Activated naive CD8-positive, alpha-beta T cell treated with anti-CD3 and anti-CD28 coated beads for 36 hours (primary cell): Measurements from ENCODE around the gene NT5E. TPM values are rescaled to one million over a fixed set of nuclear protein-coding genes. Genes with fewer than 3 reads are reported as not detected.

Experiments used
- DNase-seq: peaks from one replicate; pipeline ENCODE4 v3.0.0; 2021
- H3K27ac Mint-ChIP-seq: one replicate; pipeline ENCODE4 v1.8.0; 2022; ENCODE audit warnings: mild to moderate bottlenecking, moderate library complexity, mixed read lengths
- H3K27me3 Mint-ChIP-seq: one replicate; pipeline ENCODE4 v1.8.0; 2022; ENCODE audit warnings: mild to moderate bottlenecking, mixed read lengths
- H3K36me3 Mint-ChIP-seq: one replicate; pipeline ENCODE4 v1.8.0; 2021; ENCODE audit warnings: mild to moderate bottlenecking, mixed read lengths
- H3K4me1 Mint-ChIP-seq: one replicate; pipeline ENCODE4 v1.8.0; 2021; ENCODE audit warnings: mixed read lengths
- H3K4me3 Mint-ChIP-seq: one replicate; pipeline ENCODE4 v1.8.0; 2022; ENCODE audit warnings: mild to moderate bottlenecking, moderate library complexity, mixed read lengths
- H3K9me3 Mint-ChIP-seq: one replicate; pipeline ENCODE4 v1.8.0; 2022; ENCODE audit warnings: mixed read lengths
- total RNA-seq, 2 experiments: library from RNA; stranded (reverse); gene quantifications; one replicate each; pipeline ENCODE4 v1.2.3, GENCODE V29; 2021

Gene NT5E
- total RNA-seq, 2 experiments from 2014 or later = 8.4 to 9.9 TPM

- H3K36me3 Mint-ChIP-seq = peaks cover 1% of the 10 kb centered on the region
- peaks cover 1% of the 10 kb centered on the region for H3K9me3 Mint-ChIP-seq
- no peaks in the 10 kb centered on the region for H3K27me3 Mint-ChIP-seq
- peaks cover 23% of the 10 kb centered on the region for H3K4me1 Mint-ChIP-seq
- no peak for DNase-seq
- no peak overlapping the region for H3K27ac Mint-ChIP-seq
- no peak overlapping the region for H3K4me3 Mint-ChIP-seq
These were observed 33.8 kb upstream of the NT5E start for GRCh38 chr6:85416049-85416448.

- H3K27me3 Mint-ChIP-seq = no peaks in the 10 kb centered on the region
- H3K36me3 Mint-ChIP-seq = peaks cover 1% of the 10 kb centered on the region
- no peak for DNase-seq
- H3K4me3 Mint-ChIP-seq = no peak overlapping the region
- H3K4me1 Mint-ChIP-seq = peaks cover 23% of the 10 kb centered on the region
- H3K9me3 Mint-ChIP-seq = peaks cover 1% of the 10 kb centered on the region
- no peak overlapping the region for H3K27ac Mint-ChIP-seq
These were observed 33.1 kb upstream of the NT5E start for GRCh38 chr6:85416766-85417165.

DNA sequence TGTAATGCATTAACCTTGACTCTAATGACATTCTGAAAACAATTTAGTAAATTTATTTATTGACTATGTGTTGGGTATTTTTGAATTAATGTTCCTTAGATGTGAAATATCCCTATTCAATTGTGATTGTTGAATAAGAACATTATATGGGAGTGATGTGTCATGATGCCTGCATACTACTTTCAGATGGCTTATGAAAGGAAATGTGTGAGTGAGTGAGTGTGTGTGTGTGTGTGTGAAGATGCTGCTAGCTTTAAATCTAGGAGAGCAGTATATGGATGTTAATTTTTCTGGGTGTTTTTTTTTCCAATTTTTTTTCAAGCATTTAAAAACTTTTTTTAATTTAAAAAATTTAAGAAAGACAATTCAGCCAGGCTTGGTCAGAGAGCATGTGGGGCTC lies 32.5 kb upstream of the NT5E start:
- no peak overlapping the region for H3K4me3 Mint-ChIP-seq
- DNase-seq = no peak
- peaks cover 22% of the 10 kb centered on the region for H3K4me1 Mint-ChIP-seq
- peaks cover 1% of the 10 kb centered on the region for H3K9me3 Mint-ChIP-seq
- H3K27me3 Mint-ChIP-seq = no peaks in the 10 kb centered on the region
- H3K27ac Mint-ChIP-seq = no peak overlapping the region
- H3K36me3 Mint-ChIP-seq = peaks cover 1% of the 10 kb centered on the region

GRCh38 chr6:85418059-85418458 lies 31.8 kb upstream of the NT5E start:
- H3K27me3 Mint-ChIP-seq = no peaks in the 10 kb centered on the region

GRCh38 chr6:85419046-85419759 lies 30.7 kb upstream of the NT5E start:
- H3K9me3 Mint-ChIP-seq = peaks cover 1% of the 10 kb centered on the region

More at GRCh38 chr6:85418059-85418458, 31.8 kb upstream of the NT5E start:
- H3K4me1 Mint-ChIP-seq = peaks cover 20% of the 10 kb centered on the region
- H3K27ac Mint-ChIP-seq = no peak overlapping the region
- no peak overlapping the region for H3K4me3 Mint-ChIP-seq
- H3K9me3 Mint-ChIP-seq = peaks cover 1% of the 10 kb centered on the region
- DNase-seq = no peak
- H3K36me3 Mint-ChIP-seq = peaks cover 1% of the 10 kb centered on the region

DNA sequence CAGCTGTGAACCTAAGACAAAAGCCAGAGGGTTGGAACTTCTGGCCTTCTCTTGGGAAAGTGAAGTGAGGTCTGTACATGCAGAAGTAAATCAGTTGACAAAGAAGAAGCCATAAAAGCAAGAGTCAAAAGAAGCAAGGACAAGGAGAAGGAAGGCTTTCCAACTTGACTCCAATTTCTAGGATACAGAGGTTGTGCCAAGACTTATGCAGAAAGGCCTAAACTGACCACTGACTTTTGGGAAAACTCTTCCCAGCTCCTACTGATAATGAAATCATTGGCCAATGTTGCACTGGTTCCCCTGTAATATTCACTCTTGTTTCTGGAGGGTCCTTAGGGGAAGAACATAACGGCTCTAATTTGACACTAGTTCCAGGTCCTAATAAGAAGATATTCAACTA lies 29.3 kb upstream of the NT5E start:
- H3K27ac Mint-ChIP-seq = no peak overlapping the region
- H3K4me1 Mint-ChIP-seq = peaks cover 19% of the 10 kb centered on the region
- peaks cover 4% of the 10 kb centered on the region for H3K36me3 Mint-ChIP-seq
- DNase-seq = no peak
- H3K9me3 Mint-ChIP-seq = peaks cover 9% of the 10 kb centered on the region
- H3K27me3 Mint-ChIP-seq = no peaks in the 10 kb centered on the region
- H3K4me3 Mint-ChIP-seq = no peak overlapping the region

More at GRCh38 chr6:85419046-85419759, 30.7 kb upstream of the NT5E start:
- Mint-ChIP-seq H3K4me3 (no peak overlapping the region), H3K36me3 (peaks cover 1% of the 10 kb centered on the region), H3K4me1 (peaks cover 20% of the 10 kb centered on the region), H3K27ac (peak overlapping the region; percentile 40), H3K27me3 (no peaks in the 10 kb centered on the region)
- no peak for DNase-seq

- peaks cover 14% of the 10 kb centered on the region for H3K4me1 Mint-ChIP-seq
- H3K27ac Mint-ChIP-seq = no peak overlapping the region
- DNase-seq = no peak
- no peaks in the 10 kb centered on the region for H3K27me3 Mint-ChIP-seq
- H3K36me3 Mint-ChIP-seq = peaks cover 4% of the 10 kb centered on the region
- no peak overlapping the region for H3K4me3 Mint-ChIP-seq
- H3K9me3 Mint-ChIP-seq = peaks cover 12% of the 10 kb centered on the region
These were observed 28.7 kb upstream of the NT5E start for GRCh38 chr6:85421181-85421580.

GRCh38 chr6:85421972-85422371 lies 27.9 kb upstream of the NT5E start:
- DNase-seq = no peak
- H3K36me3 Mint-ChIP-seq = peaks cover 4% of the 10 kb centered on the region
- H3K4me3 Mint-ChIP-seq = no peak overlapping the region
- H3K4me1 Mint-ChIP-seq = peaks cover 9% of the 10 kb centered on the region
- no peaks in the 10 kb centered on the region for H3K27me3 Mint-ChIP-seq
- peaks cover 15% of the 10 kb centered on the region for H3K9me3 Mint-ChIP-seq
- H3K27ac Mint-ChIP-seq = no peak overlapping the region

DNA sequence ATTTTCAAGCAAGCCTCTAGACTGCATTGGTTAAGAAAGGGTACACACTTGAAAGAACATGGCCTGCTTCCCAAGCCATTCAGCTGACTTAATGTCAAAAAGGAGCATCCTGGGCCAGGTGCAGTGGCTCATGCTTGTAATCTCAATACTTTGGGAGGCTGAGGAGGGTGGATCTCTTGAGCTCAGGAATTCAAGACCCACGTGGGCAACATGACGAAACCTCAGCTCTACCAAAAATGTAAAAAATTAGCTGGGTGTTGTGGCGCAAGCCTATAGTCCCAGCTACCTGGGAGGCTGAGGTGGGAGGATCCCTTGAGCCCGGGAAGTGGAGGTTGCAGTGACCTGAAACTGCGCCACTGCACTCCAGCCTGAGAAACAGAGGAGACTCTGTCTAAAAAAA lies 26.9 kb upstream of the NT5E start:
- H3K9me3 Mint-ChIP-seq = peaks cover 14% of the 10 kb centered on the region
- no peaks in the 10 kb centered on the region for H3K27me3 Mint-ChIP-seq
- H3K36me3 Mint-ChIP-seq = peaks cover 3% of the 10 kb centered on the region
- peaks cover 7% of the 10 kb centered on the region for H3K4me1 Mint-ChIP-seq
- DNase-seq = no peak
- H3K27ac Mint-ChIP-seq = no peak overlapping the region
- no peak overlapping the region for H3K4me3 Mint-ChIP-seq

DNA sequence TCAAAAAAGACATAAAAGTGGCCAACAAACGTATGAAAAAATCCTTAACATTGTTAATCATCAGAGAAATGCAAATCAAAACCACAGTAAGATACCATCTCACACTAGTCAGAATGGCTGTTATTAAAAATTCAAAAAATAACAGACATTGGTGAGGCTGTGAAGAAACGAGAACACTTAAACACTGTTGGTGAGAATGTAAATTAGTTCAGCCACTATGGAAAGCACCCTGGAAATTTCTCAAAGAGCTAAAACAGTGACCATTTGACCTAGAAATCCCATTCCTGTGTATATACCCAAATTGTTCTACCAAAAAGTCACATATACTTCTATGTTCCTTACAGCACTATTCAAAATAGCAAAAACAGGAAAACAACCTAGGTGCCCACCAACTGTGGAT lies 24.9 kb upstream of the NT5E start:
- Mint-ChIP-seq H3K27ac (no peak overlapping the region), H3K36me3 (peaks cover 3% of the 10 kb centered on the region), H3K4me3 (no peak overlapping the region), H3K27me3 (no peaks in the 10 kb centered on the region), H3K9me3 (peaks cover 14% of the 10 kb centered on the region), H3K4me1 (no peaks in the 10 kb centered on the region)
- DNase-seq = no peak

GRCh38 chr6:85425997-85426396 lies 23.9 kb upstream of the NT5E start:
- Mint-ChIP-seq H3K9me3 (peaks cover 16% of the 10 kb centered on the region), H3K27me3 (no peaks in the 10 kb centered on the region), H3K4me1 (no peaks in the 10 kb centered on the region), H3K36me3 (peaks cover 3% of the 10 kb centered on the region), H3K27ac (no peak overlapping the region), H3K4me3 (no peak overlapping the region)
- DNase-seq = no peak

DNA sequence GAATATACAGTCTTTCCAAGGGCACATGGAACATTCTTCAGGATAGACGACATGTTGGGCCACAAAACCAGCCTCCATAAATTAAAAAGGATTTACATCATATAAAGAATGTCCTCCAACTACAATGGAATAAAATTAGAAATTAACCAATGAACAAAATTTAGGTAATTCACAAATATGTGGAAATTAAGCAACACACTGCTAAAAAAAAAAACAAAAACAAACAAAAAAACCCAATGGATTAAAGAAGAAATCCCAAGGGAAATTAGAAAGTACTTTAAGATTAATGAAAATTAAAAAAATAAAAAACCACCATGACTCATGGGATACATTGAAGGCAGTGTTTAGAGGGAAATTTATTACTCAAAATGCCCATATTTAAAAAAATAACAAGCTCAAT lies 21.4 kb upstream of the NT5E start:
- Mint-ChIP-seq H3K27ac (no peak overlapping the region), H3K36me3 (peaks cover 3% of the 10 kb centered on the region), H3K4me3 (no peak overlapping the region), H3K27me3 (no peaks in the 10 kb centered on the region), H3K4me1 (no peaks in the 10 kb centered on the region), H3K9me3 (peaks cover 23% of the 10 kb centered on the region)
- no peak for DNase-seq

DNA sequence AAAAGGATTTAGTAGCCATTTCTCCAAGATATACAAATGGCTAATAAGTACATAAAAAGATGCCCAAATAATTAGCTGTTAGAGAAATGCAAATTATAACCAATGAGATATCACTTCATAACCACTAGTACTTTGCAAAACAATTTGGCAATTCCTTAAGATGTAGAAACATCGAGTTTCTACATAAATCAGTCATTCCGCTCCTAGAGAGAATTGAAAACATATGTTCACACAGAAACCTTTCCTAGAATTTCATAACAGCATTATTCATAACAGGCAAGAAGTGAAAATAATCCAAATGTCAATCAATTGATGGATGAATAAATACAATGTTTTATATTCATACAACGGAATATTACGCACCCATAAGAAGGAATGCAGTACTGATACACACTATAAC lies 20.5 kb upstream of the NT5E start:
- Mint-ChIP-seq H3K36me3 (peaks cover 3% of the 10 kb centered on the region), H3K4me1 (no peaks in the 10 kb centered on the region), H3K27me3 (no peaks in the 10 kb centered on the region), H3K9me3 (peaks cover 30% of the 10 kb centered on the region), H3K4me3 (no peak overlapping the region), H3K27ac (no peak overlapping the region)
- no peak for DNase-seq

- Mint-ChIP-seq H3K4me3 (no peak overlapping the region), H3K36me3 (no peaks in the 10 kb centered on the region), H3K4me1 (peaks cover 5% of the 10 kb centered on the region), H3K9me3 (peaks cover 19% of the 10 kb centered on the region), H3K27ac (no peak overlapping the region), H3K27me3 (no peaks in the 10 kb centered on the region)
- DNase-seq = no peak
These were observed 18.6 kb upstream of the NT5E start for GRCh38 chr6:85431271-85431670.

DNA sequence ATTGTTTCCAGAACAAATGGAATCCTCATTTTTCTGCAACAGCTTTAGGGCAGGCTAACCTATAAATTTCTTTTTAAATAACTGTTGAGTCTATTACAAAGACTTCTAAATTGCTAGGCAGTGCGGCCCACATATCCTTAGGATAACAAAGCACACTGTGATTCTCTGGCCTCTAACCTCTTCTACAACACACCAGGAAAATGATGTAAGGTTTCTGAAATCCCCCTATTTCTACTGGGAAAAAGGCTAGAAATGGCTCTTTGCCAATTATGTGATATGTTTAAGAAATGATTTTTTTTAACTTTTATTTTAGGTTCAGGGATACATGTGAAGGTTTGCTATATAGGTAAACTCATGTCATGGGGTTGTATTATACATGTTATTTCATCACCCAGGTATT lies 17.3 kb upstream of the NT5E start:
- Mint-ChIP-seq H3K36me3 (no peaks in the 10 kb centered on the region), H3K4me1 (peaks cover 7% of the 10 kb centered on the region), H3K9me3 (peaks cover 16% of the 10 kb centered on the region), H3K27me3 (no peaks in the 10 kb centered on the region), H3K4me3 (no peak overlapping the region), H3K27ac (no peak overlapping the region)
- DNase-seq = no peak

GRCh38 chr6:85435851-85436250 lies 14.0 kb upstream of the NT5E start:
- Mint-ChIP-seq H3K4me1 (peaks cover 7% of the 10 kb centered on the region), H3K27me3 (no peaks in the 10 kb centered on the region), H3K4me3 (no peak overlapping the region), H3K27ac (no peak overlapping the region), H3K36me3 (no peaks in the 10 kb centered on the region), H3K9me3 (peaks cover 28% of the 10 kb centered on the region)
- DNase-seq = no peak
